H9 (cell line): ENCODE data around the gene PLXNA2. TPM values are rescaled to one million over a fixed set of nuclear protein-coding genes. Genes with fewer than 3 reads are reported as not detected.

Experiments
- DNase-seq: peaks from one replicate; pipeline ENCODE4 v3.0.0-alpha.2; 2017
- H2AFZ ChIP-seq: one replicate; pipeline ENCODE4 v1.6.1; 2013; ENCODE audit warnings: mild to moderate bottlenecking, low read length, control low read depth, moderate library complexity
- H2AK5ac ChIP-seq: 2 replicates; pipeline ENCODE4 v1.6.1; 2013; ENCODE audit warnings: low read length, control low read depth, mixed read lengths; ENCODE audit not compliant: insufficient read length
- H2BK120ac ChIP-seq: one replicate; pipeline ENCODE4 v1.6.1; 2013; ENCODE audit warnings: low read depth, mild to moderate bottlenecking, low read length, control low read depth, inconsistent platforms; ENCODE audit not compliant: poor library complexity, severe bottlenecking
- H2BK12ac ChIP-seq: 2 replicates; pipeline ENCODE4 v1.6.1; 2013; ENCODE audit warnings: low read length, control low read depth, mixed read lengths, low read depth; ENCODE audit not compliant: insufficient read length
- H2BK15ac ChIP-seq: 2 replicates; pipeline ENCODE4 v1.6.1; 2013; ENCODE audit warnings: low read depth, low read length, control low read depth
- H2BK20ac ChIP-seq: one replicate; pipeline ENCODE4 v1.6.1; 2013; ENCODE audit warnings: low read depth, mild to moderate bottlenecking, low read length, control low read depth, inconsistent platforms; ENCODE audit not compliant: poor library complexity, severe bottlenecking
- H2BK5ac ChIP-seq: 2 replicates; pipeline ENCODE4 v1.6.1; 2013; ENCODE audit warnings: low read length, control low read depth, mixed read lengths; ENCODE audit not compliant: insufficient read length
- H3K14ac ChIP-seq: 2 replicates; pipeline ENCODE4 v1.6.1; 2013; ENCODE audit warnings: low read length, control low read depth; ENCODE audit not compliant: insufficient read depth
- H3K18ac ChIP-seq: 2 replicates; pipeline ENCODE4 v1.6.1; 2013; ENCODE audit warnings: low read depth, mild to moderate bottlenecking, mixed read lengths, low read length, control low read depth; ENCODE audit not compliant: insufficient read length
- H3K23ac ChIP-seq: 2 replicates; pipeline ENCODE4 v1.6.1; 2013; ENCODE audit warnings: low read length, control low read depth, mixed read lengths, low read depth; ENCODE audit not compliant: insufficient read length
- H3K23me2 ChIP-seq: 2 replicates; pipeline ENCODE4 v1.6.1; 2013; ENCODE audit warnings: low read depth, mild to moderate bottlenecking, mixed read lengths, low read length, control low read depth; ENCODE audit not compliant: insufficient read length, poor library complexity, severe bottlenecking
- H3K27ac ChIP-seq: 2 replicates; pipeline ENCODE4 v1.5.1; 2013; ENCODE audit warnings: low read length, control low read depth, mixed read lengths, low read depth; ENCODE audit not compliant: insufficient read length
- H3K27me3 ChIP-seq: 2 replicates; pipeline ENCODE4 v1.6.1; 2013; ENCODE audit warnings: low read length, control low read depth, inconsistent platforms; ENCODE audit not compliant: insufficient read depth
- H3K4ac ChIP-seq: 2 replicates; pipeline ENCODE4 v1.6.1; 2013; ENCODE audit warnings: low read depth, mild to moderate bottlenecking, control low read depth, inconsistent platforms, low read length, moderate library complexity
- H3K4me1 ChIP-seq: 2 replicates; pipeline ENCODE4 v1.6.1; 2013; ENCODE audit warnings: low read length, control low read depth, inconsistent platforms; ENCODE audit not compliant: insufficient read depth
- H3K4me2 ChIP-seq: 2 replicates; pipeline ENCODE4 v1.6.1; 2013; ENCODE audit warnings: low read length, control low read depth, mixed read lengths; ENCODE audit not compliant: insufficient read length, insufficient read depth
- H3K56ac ChIP-seq: 2 replicates; pipeline ENCODE4 v1.6.1; 2013; ENCODE audit warnings: low read depth, mild to moderate bottlenecking, mixed read lengths, low read length, control low read depth; ENCODE audit not compliant: insufficient read length
- H3K79me1 ChIP-seq: 2 replicates; pipeline ENCODE4 v1.6.1; 2013; ENCODE audit warnings: low read depth, mild to moderate bottlenecking, moderate library complexity, low read length, control low read depth, inconsistent platforms; ENCODE audit not compliant: insufficient read depth, poor library complexity, severe bottlenecking
- H3K79me2 ChIP-seq: 2 replicates; pipeline ENCODE4 v1.6.1; 2013; ENCODE audit warnings: low read length, control low read depth, inconsistent platforms; ENCODE audit not compliant: insufficient read depth
- H3K9ac ChIP-seq: 2 replicates; pipeline ENCODE4 v1.6.1; 2013; ENCODE audit warnings: low read length, control low read depth, mixed read lengths; ENCODE audit not compliant: insufficient read length; ENCODE audit errors: extremely low read depth
- H3K9me3 ChIP-seq: one replicate; pipeline ENCODE4 v1.6.1; 2013; ENCODE audit warnings: low read depth, low read length, inconsistent platforms; ENCODE audit not compliant: control insufficient read depth
- H3T11ph ChIP-seq: one replicate; pipeline ENCODE4 v1.6.1; 2013; ENCODE audit warnings: mild to moderate bottlenecking, low read length, control low read depth, inconsistent platforms
- H4K20me1 ChIP-seq: one replicate; pipeline ENCODE4 v1.6.1; 2013; ENCODE audit not compliant: control insufficient read depth, insufficient read length, insufficient read depth
- H4K5ac ChIP-seq: 2 replicates; pipeline ENCODE4 v1.6.1; 2013; ENCODE audit warnings: low read depth, mild to moderate bottlenecking, mixed read lengths, low read length, control low read depth; ENCODE audit not compliant: insufficient read length
- H4K8ac ChIP-seq: replicated peaks from 2 replicates; pipeline ENCODE4 v1.6.1; 2013; ENCODE audit warnings: low read length, control low read depth, mixed read lengths, low read depth; ENCODE audit not compliant: insufficient read length
- H4K91ac ChIP-seq: 2 replicates; pipeline ENCODE4 v1.6.1; 2013; ENCODE audit warnings: low read depth, mild to moderate bottlenecking, moderate library complexity, mixed read lengths, low read length, control low read depth; ENCODE audit not compliant: insufficient read length
- H3K27ac Mint-ChIP-seq, 3 experiments: 2 replicates in 2 of 3; 3 replicates in 1 of 3; pipeline ENCODE4 v1.8.0; 2020 to 2021; ENCODE audit warnings: mixed read lengths in 3 of 3, mild to moderate bottlenecking in 1 of 3, moderate library complexity in 1 of 3
- H3K27me3 Mint-ChIP-seq: 2 replicates; pipeline ENCODE4 v1.8.0; 2021; ENCODE audit warnings: low read depth, mild to moderate bottlenecking, moderate library complexity, mixed read lengths
- H3K36me3 Mint-ChIP-seq, 3 experiments: 2 replicates in 2 of 3; 3 replicates in 1 of 3; pipeline ENCODE4 v1.8.0; 2020 to 2021; ENCODE audit warnings: low read depth in 3 of 3, mixed read lengths in 3 of 3; ENCODE audit not compliant: insufficient read depth in 1 of 3
- H3K4me1 Mint-ChIP-seq, 2 experiments: 2 replicates each; pipeline ENCODE4 v1.8.0; 2020; ENCODE audit warnings: mixed read lengths in 2 of 2
- H3K4me3 Mint-ChIP-seq, 2 experiments: 2 replicates in 1 of 2; 3 replicates in 1 of 2; pipeline ENCODE4 v1.8.0; 2020 to 2021; ENCODE audit warnings: mild to moderate bottlenecking in 2 of 2, mixed read lengths in 2 of 2, moderate library complexity in 1 of 2
- H3K9me3 Mint-ChIP-seq, 2 experiments: 2 replicates in 1 of 2; 3 replicates in 1 of 2; pipeline ENCODE4 v1.8.0; 2020; ENCODE audit warnings: mild to moderate bottlenecking in 2 of 2, mixed read lengths in 2 of 2, moderate library complexity in 1 of 2
- WGBS: extraction: QIAGEN DNeasy Blood & Tissue Kit; methylation state at CpG from one replicate; pipeline ENCODE4 v1.1.7; 2013; ENCODE audit warnings: missing lambda C conversion rate, low lambda C conversion rate, mixed read lengths; ENCODE audit not compliant: insufficient read length; ENCODE audit errors: extremely low coverage; 5-methylcytosine and 5-hydroxymethylcytosine counted together
- total RNA-seq: library from RNA; stranded (reverse); gene quantifications from 2 replicates; pipeline ENCODE4 v1.2.1, GENCODE V29; 2021
- TF ChIP-seq, protein P1 (sequence below): fragments of 200-600 bp; sonication (generic); conservative IDR thresholded peaks from 3 replicates; pipeline ENCODE4 v1.8.0; 2021; ENCODE audit warnings: antibody characterized with exemption, mild to moderate bottlenecking

The PLXNA2 gene
- total RNA-seq, 1 experiment from 2014 or later: 0.57 TPM

- Mint-ChIP-seq H3K4me1 (peaks cover 44 to 47% of the 10 kb centered on the region in 2 experiments), H3K4me3 (no peak overlapping the region), H3K36me3 (no peaks in the 10 kb centered on the region; a peak in 2 of 7 replicates), H3K27me3 (peaks cover 80% of the 10 kb centered on the region), H3K9me3 (peaks cover 0 to 4% of the 10 kb centered on the region in 2 experiments; a peak in 1 of 5 replicates), H3K27ac (no peak overlapping the region)
- WGBS: no CpG with 5 or more reads among the region's 3 CpGs
- no peak overlapping the region for H2BK15ac ChIP-seq
- no peaks in the 10 kb centered on the region for H3K79me1 ChIP-seq
- no peak overlapping the region for H3K14ac ChIP-seq
- no peaks in the 10 kb centered on the region for H3K79me2 ChIP-seq
- H3K27ac ChIP-seq: no peak overlapping the region
- no peak overlapping the region for H2AK5ac ChIP-seq
- H4K5ac ChIP-seq: no peak overlapping the region
- H4K91ac ChIP-seq: no peak overlapping the region
- no peak overlapping the region for H2BK20ac ChIP-seq
- TF ChIP-seq, protein P1, sequence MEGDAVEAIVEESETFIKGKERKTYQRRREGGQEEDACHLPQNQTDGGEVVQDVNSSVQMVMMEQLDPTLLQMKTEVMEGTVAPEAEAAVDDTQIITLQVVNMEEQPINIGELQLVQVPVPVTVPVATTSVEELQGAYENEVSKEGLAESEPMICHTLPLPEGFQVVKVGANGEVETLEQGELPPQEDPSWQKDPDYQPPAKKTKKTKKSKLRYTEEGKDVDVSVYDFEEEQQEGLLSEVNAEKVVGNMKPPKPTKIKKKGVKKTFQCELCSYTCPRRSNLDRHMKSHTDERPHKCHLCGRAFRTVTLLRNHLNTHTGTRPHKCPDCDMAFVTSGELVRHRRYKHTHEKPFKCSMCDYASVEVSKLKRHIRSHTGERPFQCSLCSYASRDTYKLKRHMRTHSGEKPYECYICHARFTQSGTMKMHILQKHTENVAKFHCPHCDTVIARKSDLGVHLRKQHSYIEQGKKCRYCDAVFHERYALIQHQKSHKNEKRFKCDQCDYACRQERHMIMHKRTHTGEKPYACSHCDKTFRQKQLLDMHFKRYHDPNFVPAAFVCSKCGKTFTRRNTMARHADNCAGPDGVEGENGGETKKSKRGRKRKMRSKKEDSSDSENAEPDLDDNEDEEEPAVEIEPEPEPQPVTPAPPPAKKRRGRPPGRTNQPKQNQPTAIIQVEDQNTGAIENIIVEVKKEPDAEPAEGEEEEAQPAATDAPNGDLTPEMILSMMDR: no peak
- H3K23ac ChIP-seq: no peak overlapping the region
- H2BK5ac ChIP-seq: no peak overlapping the region
- H3K4me2 ChIP-seq: no peak overlapping the region
- peaks cover 24% of the 10 kb centered on the region; the same call in 1 of the 2 replicates for H3K27me3 ChIP-seq
- H3K4me1 ChIP-seq: no peaks in the 10 kb centered on the region
- H2BK12ac ChIP-seq: no peak overlapping the region
- H3T11ph ChIP-seq: no peak overlapping the region
- H3K9ac ChIP-seq: no peak overlapping the region
- no peak overlapping the region for H4K8ac ChIP-seq
- no peaks in the 10 kb centered on the region for H3K9me3 ChIP-seq
- DNase-seq: no peak
- H4K20me1 ChIP-seq: no peaks in the 10 kb centered on the region
- H3K23me2 ChIP-seq: peaks cover 19% of the 10 kb centered on the region
- H2BK120ac ChIP-seq: no peak overlapping the region
- no peak overlapping the region for H2AFZ ChIP-seq
- no peak overlapping the region for H3K18ac ChIP-seq
- no peak overlapping the region for H3K56ac ChIP-seq
- H3K4ac ChIP-seq: no peak overlapping the region
Measured at GRCh38 chr1:208240662-208241355, 3.4 kb downstream of the PLXNA2 start.
